C4-2B (cell line): ENCODE results near the gene DEFB123.

Experiments used
- ZFX ChIP-seq: fragments of 450-650 bp; IDR thresholded peaks from 2 replicates; pipeline ENCODE4 v1.6.1; 2017
- TF ChIP-seq, protein P1 (sequence below): fragments of 450-650 bp; conservative IDR thresholded peaks from 2 replicates; pipeline ENCODE4 v1.5.1; 2017; ENCODE audit warnings: mild to moderate bottlenecking

DNA sequence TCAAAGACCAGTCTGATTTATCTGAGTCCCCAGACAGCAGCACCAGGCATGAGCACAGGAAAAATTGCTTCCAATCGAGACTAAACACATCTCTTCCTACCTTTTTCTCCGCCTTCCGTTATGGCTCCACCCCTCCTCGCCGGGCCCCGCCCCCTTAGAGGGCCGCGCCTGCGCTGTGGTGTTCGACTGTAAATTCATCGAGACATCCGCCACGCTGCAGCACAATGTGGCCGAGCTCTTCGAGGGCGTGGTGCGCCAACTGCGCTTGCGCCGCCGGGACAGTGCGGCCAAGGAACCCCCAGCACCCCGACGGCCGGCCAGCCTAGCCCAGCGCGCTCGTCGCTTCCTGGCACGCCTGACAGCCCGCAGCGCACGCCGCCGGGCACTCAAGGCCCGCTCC lies 43.6 kb downstream of the DEFB123 start:
- TF ChIP-seq, protein P1, sequence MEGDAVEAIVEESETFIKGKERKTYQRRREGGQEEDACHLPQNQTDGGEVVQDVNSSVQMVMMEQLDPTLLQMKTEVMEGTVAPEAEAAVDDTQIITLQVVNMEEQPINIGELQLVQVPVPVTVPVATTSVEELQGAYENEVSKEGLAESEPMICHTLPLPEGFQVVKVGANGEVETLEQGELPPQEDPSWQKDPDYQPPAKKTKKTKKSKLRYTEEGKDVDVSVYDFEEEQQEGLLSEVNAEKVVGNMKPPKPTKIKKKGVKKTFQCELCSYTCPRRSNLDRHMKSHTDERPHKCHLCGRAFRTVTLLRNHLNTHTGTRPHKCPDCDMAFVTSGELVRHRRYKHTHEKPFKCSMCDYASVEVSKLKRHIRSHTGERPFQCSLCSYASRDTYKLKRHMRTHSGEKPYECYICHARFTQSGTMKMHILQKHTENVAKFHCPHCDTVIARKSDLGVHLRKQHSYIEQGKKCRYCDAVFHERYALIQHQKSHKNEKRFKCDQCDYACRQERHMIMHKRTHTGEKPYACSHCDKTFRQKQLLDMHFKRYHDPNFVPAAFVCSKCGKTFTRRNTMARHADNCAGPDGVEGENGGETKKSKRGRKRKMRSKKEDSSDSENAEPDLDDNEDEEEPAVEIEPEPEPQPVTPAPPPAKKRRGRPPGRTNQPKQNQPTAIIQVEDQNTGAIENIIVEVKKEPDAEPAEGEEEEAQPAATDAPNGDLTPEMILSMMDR = no peak
- TF ChIP-seq ZFX = no peak
